ENCODE measurements around the gene SIAH3. TPM values are rescaled to one million over a fixed set of nuclear protein-coding genes. Genes with fewer than 3 reads are reported as not detected.

The SIAH3 gene, protein sequence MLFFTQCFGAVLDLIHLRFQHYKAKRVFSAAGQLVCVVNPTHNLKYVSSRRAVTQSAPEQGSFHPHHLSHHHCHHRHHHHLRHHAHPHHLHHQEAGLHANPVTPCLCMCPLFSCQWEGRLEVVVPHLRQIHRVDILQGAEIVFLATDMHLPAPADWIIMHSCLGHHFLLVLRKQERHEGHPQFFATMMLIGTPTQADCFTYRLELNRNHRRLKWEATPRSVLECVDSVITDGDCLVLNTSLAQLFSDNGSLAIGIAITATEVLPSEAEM
- total RNA-seq = not detected in 2 replicates

DNA sequence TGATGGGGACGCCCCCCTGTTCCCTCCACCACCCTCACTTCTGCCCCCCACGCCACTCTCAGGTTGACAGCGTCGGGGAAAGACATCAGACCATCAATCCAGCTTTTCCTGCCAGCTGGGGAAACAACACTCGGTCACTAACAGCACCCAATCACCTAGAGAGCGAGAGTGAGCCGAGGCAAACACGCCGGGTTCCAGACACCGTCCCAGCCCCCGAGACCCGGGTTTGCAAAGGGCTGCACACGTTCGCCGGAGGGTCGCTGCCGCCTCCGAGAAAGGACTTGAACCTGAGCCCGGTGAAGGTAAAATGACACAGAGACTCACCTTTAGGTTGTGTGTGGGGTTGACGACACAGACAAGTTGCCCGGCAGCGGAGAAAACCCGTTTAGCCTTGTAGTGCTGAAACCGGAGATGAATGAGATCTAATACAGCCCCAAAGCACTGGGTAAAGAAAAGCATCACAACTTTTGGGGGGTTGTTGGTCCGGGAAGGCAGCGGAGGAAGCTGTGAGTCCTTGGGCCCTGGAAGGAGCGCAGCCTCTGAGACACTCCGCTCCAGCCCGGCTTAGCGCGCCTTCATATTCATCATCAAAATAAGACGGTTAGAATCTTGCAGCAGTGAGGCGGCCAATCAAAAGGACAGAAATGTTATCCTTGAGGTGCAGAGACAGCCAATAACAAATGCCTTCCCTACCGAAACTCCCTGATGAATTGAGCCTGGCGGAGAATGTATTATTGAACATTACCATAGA is at the start of gene SIAH3:
Gene SIAH3 (minus strand): TSS at position 583 of the 751 bp plus-strand sequence. CDS start 124 bp downstream, at position 459.

Other genes starting within 250 kb of the SIAH3 start
- not detected in 2 replicates for gene ERICH6B, start 236.0 kb downstream of the SIAH3 start, total RNA-seq
- not detected in 2 replicates for gene CBY2, start 149.4 kb downstream of the SIAH3 start, total RNA-seq
- gene ZC3H13, start 201.0 kb upstream of the SIAH3 start, total RNA-seq = 15.2 and 19.0 TPM in 2 replicates